Measurements from ENCODE around the gene TCEA2. TPM values are rescaled to one million over a fixed set of nuclear protein-coding genes. Genes with fewer than 3 reads are reported as not detected.

Gene TCEA2
- polyA plus RNA-seq, 1 donor from 2014 or later: 87.7 TPM

DNA sequence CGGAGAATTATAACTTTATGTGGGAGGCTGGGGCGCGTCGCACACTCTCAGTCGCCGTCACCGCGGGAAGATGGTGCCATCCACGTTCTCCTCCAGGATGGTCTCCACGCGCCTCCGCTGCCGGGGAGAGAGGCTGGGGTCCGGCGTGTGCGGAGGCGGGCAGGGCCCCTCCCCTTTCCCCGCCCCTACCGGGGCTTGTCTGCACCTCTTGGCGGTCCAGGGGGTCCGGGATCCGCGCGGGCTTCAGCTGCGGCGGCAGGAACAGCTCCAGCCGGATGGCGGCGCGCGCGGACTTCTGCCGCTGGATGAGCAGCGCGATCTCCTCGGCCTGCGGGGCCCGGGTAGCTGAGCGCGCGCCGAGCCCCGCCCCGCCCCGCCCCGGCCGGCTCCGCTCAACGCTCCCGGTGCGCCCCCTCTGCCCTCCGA lies 20.4 kb downstream of the TCEA2 start:
- Histone ChIP-seq H3K27me3 (ENCODE audit: insufficient read depth, low read depth, low read length) (peaks cover 22% of the 10 kb centered on the region), H3K4me3 (ENCODE audit: low read length) (peak overlapping the region; percentile 71), H2AFZ (ENCODE audit: low read depth, low read length) (no peak overlapping the region), H3K36me3 (ENCODE audit: insufficient read depth, low read length) (no peaks in the 10 kb centered on the region), H3K27ac (ENCODE audit: low read length) (no peak overlapping the region), H3K4me2 (ENCODE audit: low read length) (peak overlapping the region; percentile 30), H3K9me3 (ENCODE audit: low read length) (no peaks in the 10 kb centered on the region), H3F3A (ENCODE audit: insufficient read depth, low read length, poor library complexity, severe bottlenecking) (no peaks in the 10 kb centered on the region), H3K79me2 (replicated peaks; ENCODE audit: insufficient read depth, low read length) (no peaks in the 10 kb centered on the region), H3K9ac (ENCODE audit: low read length) (peak overlapping the region; percentile 64), H4K20me1 (ENCODE audit: insufficient read depth) (no peaks in the 10 kb centered on the region), H3K9me2 (ENCODE audit: insufficient read depth, low read length) (no peaks in the 10 kb centered on the region)
- no peak for TF ChIP-seq MXI1 (conservative IDR thresholded peaks at IDR 0.05; ENCODE audit: poor library complexity, severe bottlenecking)
- TF ChIP-seq, protein P1, sequence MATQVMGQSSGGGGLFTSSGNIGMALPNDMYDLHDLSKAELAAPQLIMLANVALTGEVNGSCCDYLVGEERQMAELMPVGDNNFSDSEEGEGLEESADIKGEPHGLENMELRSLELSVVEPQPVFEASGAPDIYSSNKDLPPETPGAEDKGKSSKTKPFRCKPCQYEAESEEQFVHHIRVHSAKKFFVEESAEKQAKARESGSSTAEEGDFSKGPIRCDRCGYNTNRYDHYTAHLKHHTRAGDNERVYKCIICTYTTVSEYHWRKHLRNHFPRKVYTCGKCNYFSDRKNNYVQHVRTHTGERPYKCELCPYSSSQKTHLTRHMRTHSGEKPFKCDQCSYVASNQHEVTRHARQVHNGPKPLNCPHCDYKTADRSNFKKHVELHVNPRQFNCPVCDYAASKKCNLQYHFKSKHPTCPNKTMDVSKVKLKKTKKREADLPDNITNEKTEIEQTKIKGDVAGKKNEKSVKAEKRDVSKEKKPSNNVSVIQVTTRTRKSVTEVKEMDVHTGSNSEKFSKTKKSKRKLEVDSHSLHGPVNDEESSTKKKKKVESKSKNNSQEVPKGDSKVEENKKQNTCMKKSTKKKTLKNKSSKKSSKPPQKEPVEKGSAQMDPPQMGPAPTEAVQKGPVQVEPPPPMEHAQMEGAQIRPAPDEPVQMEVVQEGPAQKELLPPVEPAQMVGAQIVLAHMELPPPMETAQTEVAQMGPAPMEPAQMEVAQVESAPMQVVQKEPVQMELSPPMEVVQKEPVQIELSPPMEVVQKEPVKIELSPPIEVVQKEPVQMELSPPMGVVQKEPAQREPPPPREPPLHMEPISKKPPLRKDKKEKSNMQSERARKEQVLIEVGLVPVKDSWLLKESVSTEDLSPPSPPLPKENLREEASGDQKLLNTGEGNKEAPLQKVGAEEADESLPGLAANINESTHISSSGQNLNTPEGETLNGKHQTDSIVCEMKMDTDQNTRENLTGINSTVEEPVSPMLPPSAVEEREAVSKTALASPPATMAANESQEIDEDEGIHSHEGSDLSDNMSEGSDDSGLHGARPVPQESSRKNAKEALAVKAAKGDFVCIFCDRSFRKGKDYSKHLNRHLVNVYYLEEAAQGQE (IDR thresholded peaks at IDR 0.05; ENCODE audit: borderline replicate concordance): no peak
- TF ChIP-seq RAD21 (conservative IDR thresholded peaks at IDR 0.05): peak; percentile 91
- TF ChIP-seq SMC3 (conservative IDR thresholded peaks at IDR 0.05; ENCODE audit: poor library complexity): peak; percentile 92
- no peak for TF ChIP-seq EP300 (conservative IDR thresholded peaks at IDR 0.05; ENCODE audit: poor library complexity, severe bottlenecking)
- no peak for TF ChIP-seq TAF1 (IDR thresholded peaks at IDR 0.05; ENCODE audit: low read depth)
- no peak for TF ChIP-seq EZH2 (IDR thresholded peaks at IDR 0.05; ENCODE audit: borderline replicate concordance, insufficient read depth, low read length, poor library complexity, severe bottlenecking)
- TF ChIP-seq POLR2AphosphoS5 (IDR thresholded peaks at IDR 0.05): no peak
- TF ChIP-seq, protein P2, sequence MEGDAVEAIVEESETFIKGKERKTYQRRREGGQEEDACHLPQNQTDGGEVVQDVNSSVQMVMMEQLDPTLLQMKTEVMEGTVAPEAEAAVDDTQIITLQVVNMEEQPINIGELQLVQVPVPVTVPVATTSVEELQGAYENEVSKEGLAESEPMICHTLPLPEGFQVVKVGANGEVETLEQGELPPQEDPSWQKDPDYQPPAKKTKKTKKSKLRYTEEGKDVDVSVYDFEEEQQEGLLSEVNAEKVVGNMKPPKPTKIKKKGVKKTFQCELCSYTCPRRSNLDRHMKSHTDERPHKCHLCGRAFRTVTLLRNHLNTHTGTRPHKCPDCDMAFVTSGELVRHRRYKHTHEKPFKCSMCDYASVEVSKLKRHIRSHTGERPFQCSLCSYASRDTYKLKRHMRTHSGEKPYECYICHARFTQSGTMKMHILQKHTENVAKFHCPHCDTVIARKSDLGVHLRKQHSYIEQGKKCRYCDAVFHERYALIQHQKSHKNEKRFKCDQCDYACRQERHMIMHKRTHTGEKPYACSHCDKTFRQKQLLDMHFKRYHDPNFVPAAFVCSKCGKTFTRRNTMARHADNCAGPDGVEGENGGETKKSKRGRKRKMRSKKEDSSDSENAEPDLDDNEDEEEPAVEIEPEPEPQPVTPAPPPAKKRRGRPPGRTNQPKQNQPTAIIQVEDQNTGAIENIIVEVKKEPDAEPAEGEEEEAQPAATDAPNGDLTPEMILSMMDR (IDR thresholded peaks at IDR 0.05; ENCODE audit: poor library complexity, severe bottlenecking): peak; percentile 89

DNA sequence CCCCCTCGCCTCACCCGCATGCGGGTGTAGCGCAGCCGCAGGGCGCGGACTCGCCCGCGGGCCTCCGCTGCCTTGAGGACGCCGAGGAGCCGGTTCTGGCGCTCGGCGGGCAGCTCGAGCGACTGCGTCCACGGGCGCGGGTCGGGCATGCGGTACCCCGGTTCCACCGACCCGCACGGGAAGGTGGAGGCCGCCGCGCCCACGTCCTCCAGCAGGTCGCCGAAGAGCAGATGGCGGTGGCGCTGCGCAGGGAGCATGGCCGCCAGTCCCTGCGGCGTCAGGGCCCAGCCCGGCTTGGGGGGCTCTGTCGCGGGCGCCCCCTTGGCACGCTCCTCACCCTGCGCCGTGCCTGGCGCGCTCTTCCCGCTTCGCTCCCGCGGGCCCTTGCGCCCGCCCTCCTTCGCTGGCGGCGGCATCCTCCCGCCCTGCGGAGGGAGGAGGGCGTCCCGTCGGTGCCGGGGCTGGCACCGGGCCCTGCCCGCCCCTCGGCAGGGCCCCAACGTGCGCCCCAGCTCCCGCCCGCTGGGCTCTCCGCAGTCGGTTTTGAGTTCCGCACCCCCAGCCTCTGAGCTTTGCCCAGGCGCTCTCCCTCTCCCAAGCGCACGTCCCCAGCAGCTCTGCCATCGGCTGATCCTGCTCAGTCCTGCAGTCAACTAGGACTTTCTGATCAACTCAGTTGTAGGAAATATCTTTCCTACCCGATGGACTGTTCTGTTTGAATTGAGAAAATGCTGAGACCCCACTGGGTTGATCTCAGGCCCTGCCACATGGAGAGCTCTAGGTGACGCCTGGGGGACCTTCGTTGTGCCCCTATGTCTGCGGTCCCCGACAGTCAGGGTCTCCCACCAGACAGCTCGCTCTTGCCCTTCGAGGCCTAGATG lies 21.0 kb downstream of the TCEA2 start, which contains the start of gene LKAAEAR1:
Gene LKAAEAR1 (minus strand): TSS at position 595 of the 881 bp plus-strand sequence. CDS start 179 bp downstream, at position 416.
- Histone ChIP-seq H3K4me2 (ENCODE audit: low read length) (peak within 1 kb of the TSS; percentile 30), H3F3A (ENCODE audit: insufficient read depth, low read length, poor library complexity, severe bottlenecking) (no peaks in the 10 kb centered on the region), H3K79me2 (replicated peaks; ENCODE audit: insufficient read depth, low read length) (no peaks in the 10 kb centered on the region), H3K9ac (ENCODE audit: low read length) (peak within 1 kb of the TSS; percentile 64), H2AFZ (ENCODE audit: low read depth, low read length) (peak within 1 kb of the TSS; percentile 21), H4K20me1 (ENCODE audit: insufficient read depth) (no peaks in the 10 kb centered on the region), H3K9me2 (ENCODE audit: insufficient read depth, low read length) (no peaks in the 10 kb centered on the region), H3K27me3 (ENCODE audit: insufficient read depth, low read depth, low read length) (peaks cover 22% of the 10 kb centered on the region), H3K27ac (ENCODE audit: low read length) (no peak within 1 kb of the TSS), H3K9me3 (ENCODE audit: low read length) (no peaks in the 10 kb centered on the region), H3K4me3 (ENCODE audit: low read length) (peak within 1 kb of the TSS; percentile 71), H3K36me3 (ENCODE audit: insufficient read depth, low read length) (no peaks in the 10 kb centered on the region)
- TF ChIP-seq MXI1 (conservative IDR thresholded peaks at IDR 0.05; ENCODE audit: poor library complexity, severe bottlenecking) (peak; percentile 72), TAF1 (IDR thresholded peaks at IDR 0.05; ENCODE audit: low read depth) (no peak), SMC3 (conservative IDR thresholded peaks at IDR 0.05; ENCODE audit: poor library complexity) (peak; percentile 20), POLR2AphosphoS5 (IDR thresholded peaks at IDR 0.05) (peak; percentile 25)
- TF ChIP-seq, protein P2 (IDR thresholded peaks at IDR 0.05; ENCODE audit: poor library complexity, severe bottlenecking): peak; percentile 40
